ENCODE results near the gene OR2B3.
A peak's percentile ranks its signal among the peaks of the same experiment; 100 is the strongest.
"Not testable (repeated sequence)": the region's sequence is repeated elsewhere in the genome, so short reads cannot be mapped to it uniquely, and the experiment has no call there.

Gene OR2B3, protein sequence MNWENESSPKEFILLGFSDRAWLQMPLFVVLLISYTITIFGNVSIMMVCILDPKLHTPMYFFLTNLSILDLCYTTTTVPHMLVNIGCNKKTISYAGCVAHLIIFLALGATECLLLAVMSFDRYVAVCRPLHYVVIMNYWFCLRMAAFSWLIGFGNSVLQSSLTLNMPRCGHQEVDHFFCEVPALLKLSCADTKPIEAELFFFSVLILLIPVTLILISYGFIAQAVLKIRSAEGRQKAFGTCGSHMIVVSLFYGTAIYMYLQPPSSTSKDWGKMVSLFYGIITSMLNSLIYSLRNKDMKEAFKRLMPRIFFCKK

DNA sequence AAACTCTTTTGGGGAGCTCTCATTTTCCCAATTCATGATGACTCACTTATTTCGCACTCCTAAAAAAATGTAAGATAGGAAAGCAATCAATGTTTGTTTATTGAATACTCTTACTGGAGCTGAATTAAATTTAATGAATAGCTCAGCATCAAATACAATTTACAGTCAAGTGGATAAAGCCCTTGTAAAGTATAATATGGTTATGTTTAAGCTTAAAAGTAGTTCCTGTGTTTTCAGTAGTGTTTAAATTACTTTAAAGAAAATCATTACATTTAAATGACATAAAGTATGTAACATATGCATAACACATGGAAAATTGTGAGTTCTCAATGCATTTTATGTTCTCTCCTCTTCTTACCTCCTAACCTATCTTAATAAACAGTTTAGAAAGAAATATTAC lies at the start of gene OR2B3:
Gene OR2B3, minus strand, starts transcription at position 101 of the 400 bp plus-strand sequence. Its CDS starts 65 bp downstream, at position 36.
- TF ChIP-seq, protein P1, sequence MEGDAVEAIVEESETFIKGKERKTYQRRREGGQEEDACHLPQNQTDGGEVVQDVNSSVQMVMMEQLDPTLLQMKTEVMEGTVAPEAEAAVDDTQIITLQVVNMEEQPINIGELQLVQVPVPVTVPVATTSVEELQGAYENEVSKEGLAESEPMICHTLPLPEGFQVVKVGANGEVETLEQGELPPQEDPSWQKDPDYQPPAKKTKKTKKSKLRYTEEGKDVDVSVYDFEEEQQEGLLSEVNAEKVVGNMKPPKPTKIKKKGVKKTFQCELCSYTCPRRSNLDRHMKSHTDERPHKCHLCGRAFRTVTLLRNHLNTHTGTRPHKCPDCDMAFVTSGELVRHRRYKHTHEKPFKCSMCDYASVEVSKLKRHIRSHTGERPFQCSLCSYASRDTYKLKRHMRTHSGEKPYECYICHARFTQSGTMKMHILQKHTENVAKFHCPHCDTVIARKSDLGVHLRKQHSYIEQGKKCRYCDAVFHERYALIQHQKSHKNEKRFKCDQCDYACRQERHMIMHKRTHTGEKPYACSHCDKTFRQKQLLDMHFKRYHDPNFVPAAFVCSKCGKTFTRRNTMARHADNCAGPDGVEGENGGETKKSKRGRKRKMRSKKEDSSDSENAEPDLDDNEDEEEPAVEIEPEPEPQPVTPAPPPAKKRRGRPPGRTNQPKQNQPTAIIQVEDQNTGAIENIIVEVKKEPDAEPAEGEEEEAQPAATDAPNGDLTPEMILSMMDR (conservative IDR thresholded peaks at IDR 0.05), result no peak
- no peak within 1 kb of the TSS for H3K27ac ChIP-seq

DNA sequence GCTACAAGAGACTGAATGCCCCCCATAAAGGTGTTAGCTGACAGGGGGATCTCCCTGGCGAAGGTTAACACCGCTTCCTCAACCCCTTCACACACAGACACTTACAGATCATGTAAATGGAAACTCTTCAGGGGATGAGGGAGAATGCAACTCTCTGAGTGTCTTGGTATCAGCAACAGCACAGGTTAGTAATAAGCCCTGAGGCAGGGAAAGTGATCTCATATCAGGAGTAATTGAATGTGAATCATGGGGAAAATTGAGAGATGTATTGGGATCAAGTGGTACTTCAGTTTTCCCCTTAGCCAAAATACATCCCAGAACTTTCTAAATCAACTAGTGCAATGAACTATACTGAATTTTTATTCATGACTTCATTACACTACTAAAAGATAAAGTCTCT lies 44.6 kb upstream of the OR2B3 start:
- no peak overlapping the region for H3K27ac ChIP-seq
- TF ChIP-seq, protein P1 (conservative IDR thresholded peaks at IDR 0.05), result no peak

DNA sequence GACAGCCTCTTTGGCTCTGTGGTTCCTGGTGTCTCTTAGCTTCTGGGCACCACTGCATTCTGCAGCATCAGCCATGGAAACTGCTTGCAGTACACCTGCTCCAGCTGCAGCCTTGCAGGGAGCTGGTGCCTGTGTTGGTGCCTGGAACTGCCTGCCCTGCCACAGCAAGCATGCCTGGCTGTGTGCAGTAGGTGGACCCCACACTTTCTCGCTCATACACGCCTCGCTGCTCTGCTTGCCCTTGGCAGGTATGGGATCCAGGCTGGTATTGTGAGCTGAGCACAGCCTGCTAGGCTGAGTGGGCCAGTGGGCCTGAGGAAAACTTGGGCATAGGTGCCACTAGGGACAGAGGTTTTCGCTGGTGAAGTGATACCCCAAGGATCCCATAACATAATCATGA lies 43.5 kb upstream of the OR2B3 start:
- H3K27ac ChIP-seq, result no peak overlapping the region
- TF ChIP-seq, protein P1 (conservative IDR thresholded peaks at IDR 0.05), result no peak

DNA sequence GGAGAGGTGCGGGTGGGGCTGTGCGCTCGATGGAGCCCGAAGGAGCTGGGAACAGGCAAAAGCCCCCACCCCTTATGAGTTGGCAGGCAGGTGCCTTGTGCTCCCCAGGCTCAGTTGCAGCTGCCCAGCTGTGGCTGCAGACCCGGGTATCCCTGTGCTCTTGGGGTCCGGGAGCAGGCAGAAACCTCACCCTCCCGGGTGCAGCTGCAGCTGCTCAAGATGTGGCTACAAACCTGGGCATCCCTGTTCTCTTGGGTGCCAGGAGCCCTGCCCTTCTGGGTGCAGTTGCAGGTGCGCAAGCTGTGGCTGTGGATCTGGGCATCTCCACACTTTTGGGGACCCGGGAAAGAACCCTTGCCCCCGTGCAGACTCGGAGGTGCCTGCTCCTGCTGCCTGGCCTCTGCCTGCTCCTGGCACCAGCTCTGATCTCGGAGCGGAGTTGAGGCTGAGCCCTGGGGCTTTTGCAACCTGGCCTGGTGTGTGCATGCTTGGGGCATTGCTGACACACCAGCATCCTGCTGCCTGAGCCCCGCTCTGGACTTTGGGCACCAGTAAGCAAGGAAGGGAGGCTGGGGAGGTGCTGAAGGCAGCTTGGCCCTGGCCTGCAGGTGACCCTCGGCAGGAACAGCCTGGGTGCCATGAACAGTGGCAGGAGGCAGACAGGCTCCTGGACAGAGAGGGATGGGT lies 42.4 kb upstream of the OR2B3 start:
- TF ChIP-seq, protein P1 (conservative IDR thresholded peaks at IDR 0.05), result no peak
- H3K27ac ChIP-seq, result no peak overlapping the region

DNA sequence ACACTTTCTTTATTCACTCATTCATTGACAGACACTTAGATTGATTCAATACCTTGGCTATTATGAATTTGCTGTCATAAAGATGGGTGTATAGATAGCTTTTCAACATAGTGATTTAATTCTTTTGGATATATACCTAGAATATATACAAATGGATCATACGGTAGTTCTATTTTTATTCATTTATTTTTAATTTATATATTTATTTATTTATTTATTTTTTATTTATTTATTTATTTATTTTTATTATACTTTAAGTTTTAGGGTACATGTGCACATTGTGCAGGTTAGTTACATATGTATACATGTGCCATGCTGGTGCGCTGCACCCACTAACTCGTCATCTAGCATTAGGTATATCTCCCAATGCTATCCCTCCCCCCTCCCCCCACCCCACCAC lies 27.9 kb upstream of the OR2B3 start:
- H3K27ac ChIP-seq, result not testable (repeated sequence)

DNA sequence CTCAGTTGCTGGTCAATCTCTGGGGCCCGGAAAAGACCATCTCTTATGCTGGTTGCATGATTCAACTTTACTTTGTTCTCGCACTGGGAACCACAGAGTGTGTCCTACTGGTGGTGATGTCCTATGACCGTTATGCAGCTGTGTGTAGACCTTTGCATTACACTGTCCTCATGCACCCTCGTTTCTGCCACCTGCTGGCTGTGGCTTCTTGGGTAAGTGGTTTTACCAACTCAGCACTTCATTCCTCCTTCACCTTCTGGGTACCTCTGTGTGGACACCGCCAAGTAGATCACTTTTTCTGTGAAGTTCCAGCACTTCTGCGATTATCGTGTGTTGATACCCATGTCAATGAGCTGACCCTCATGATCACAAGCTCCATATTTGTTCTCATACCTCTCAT lies 25.0 kb upstream of the OR2B3 start:
- TF ChIP-seq, protein P1 (conservative IDR thresholded peaks at IDR 0.05), result no peak; the same call in 1 of the 2 replicates
- peak overlapping the region; percentile 67 for H3K27ac ChIP-seq

DNA sequence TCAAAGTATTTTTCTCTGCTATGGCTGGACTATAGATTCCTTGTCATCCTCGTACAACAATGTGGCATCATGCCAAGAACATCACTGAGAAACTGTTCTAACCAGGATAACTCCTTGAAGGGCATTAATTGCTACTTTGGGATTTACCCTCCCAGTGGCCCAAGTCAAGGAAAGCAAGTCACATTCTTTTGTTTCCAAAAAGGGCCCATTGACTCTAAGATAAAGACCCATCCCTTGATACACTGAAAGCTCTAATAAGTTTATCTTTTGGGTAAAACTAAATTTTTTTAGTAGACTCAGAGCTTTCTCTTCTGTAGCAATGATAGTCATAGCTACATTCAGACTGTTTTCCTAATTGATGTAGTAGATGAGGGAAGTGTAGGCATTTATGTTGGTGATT lies 20.6 kb upstream of the OR2B3 start, which contains the start of gene OR2J3:
Gene OR2J3, plus strand, starts transcription at position 301 of the 400 bp plus-strand sequence. CDS start 3,833 bp downstream, outside the sequence.
- TF ChIP-seq, protein P1 (conservative IDR thresholded peaks at IDR 0.05), result no peak
- H3K27ac ChIP-seq, result no peak within 1 kb of the TSS

DNA sequence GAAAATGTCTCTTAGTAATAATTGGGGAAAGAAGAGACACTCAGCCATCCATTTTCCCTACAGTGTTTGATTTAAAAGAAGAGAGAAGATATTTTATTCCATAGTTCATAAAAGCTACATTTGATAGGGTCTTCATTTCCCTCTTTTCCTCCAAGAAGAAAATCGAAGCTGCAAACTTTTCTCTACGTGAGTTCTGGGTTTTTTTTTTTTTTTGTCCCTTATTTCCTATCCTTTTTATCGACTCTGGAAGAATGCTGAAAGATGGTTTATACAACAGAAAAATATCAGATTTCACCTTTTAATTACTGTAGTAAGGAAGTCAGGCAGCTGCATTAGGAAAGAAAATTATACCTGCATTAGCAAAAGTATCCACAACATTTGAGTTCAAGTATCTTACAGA lies 12.1 kb upstream of the OR2B3 start, which contains the start of gene OR2J1:
Gene OR2J1, plus strand, starts transcription at position 301 of the 400 bp plus-strand sequence. CDS start 1,453 bp downstream, outside the sequence.
- no peak within 1 kb of the TSS for H3K27ac ChIP-seq
- TF ChIP-seq, protein P1 (conservative IDR thresholded peaks at IDR 0.05), result no peak
